Right lung (tissue), 5 donors: ENCODE results near the gene TAF4B. TPM values are rescaled to one million over a fixed set of nuclear protein-coding genes. Genes with fewer than 3 reads are reported as not detected.
A peak's percentile ranks its signal among the peaks of the same experiment; 100 is the strongest.
"Not testable (repeated sequence)": the region's sequence is repeated elsewhere in the genome, so short reads cannot be mapped to it uniquely, and the experiment has no call there.

Source experiments
- DNase-seq, 2 donors: peaks; one replicate each; pipeline ENCODE4 v3.0.0-alpha.2; 2013
- polyA plus RNA-seq, 5 donors: library from polyadenylated mRNA; unstranded; fragments of 120-200 nt; gene quantifications; one replicate each; pipeline versions ENCODE4 v1.2.1 to v1.2.3, GENCODE V29; 2013; ENCODE audit warnings: inconsistent platforms in 1 of 5, low replicate concordance in 1 of 5; ENCODE audit not compliant: insufficient read length in 5 of 5, insufficient read depth in 1 of 5

Gene TAF4B
- polyA plus RNA-seq, 5 donors, result 3.0 to 4.8 (median 4.5) TPM

DNA sequence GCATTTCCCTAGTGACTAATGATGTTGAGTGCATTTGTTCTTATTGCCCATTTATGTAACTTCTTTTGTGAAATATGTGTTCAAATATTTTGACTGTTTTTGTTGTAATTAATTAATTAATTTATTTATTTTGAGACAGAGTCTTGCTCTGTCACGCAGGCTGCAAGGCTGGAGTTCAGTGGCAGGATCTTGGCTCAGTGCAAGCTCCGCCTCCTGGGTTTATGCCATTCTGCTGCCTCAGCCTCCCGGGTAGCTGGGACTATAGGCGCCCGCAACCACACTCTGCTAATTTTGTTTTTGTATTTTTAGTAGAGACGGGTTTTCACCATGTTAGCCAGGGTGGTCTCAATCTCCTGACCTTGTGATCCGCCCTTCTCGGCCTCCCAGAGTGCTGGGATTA is 71.9 kb downstream of the TAF4B start:
- no peak for DNase-seq

DNA sequence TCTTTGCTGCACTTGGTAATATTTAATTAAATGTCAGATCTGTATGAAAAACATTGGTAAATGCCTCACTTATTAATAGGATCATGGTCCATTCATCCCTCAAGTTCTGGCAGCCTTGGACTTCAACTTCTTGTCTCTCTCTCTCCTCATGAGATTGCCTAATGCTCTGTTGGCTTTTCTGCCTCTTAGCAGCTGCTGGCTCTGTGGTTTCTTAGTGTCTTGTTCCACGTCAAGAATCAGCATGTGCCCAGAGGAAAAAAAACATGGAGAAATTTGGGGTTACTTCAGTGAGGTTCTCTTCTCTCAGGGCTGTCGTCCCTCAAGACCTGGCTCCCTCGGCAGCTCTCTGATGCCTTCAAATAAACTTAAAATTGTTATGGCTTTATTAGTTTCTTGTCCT is 75.4 kb downstream of the TAF4B start:
- DNase-seq, result no peak

DNA sequence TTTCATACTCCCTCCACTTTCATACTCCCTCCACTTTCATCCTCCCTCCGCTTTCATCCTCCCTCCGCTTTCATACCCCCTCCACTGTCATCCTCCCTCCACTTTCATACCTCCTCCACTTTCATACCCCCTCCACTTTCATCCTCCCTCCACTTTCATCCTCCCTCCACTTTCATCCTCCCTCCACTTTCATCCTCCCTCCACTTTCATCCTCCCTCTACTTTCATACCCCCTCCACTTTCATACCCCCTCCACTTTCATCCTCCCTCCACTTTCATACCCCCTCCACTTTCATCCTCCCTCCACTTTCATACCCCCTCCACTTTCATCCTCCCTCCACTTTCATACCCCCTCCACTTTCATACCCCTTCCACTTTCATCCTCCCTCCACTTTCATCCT is 77.0 kb downstream of the TAF4B start:
- not testable (repeated sequence) for DNase-seq

GRCh38 chr18:26304511-26304910 is 78.3 kb downstream of the TAF4B start:
- no peak for DNase-seq

- DNase-seq, result peak; percentile 25 to 47
These were observed 81.0 kb downstream of the TAF4B start for GRCh38 chr18:26307161-26307773.

DNA sequence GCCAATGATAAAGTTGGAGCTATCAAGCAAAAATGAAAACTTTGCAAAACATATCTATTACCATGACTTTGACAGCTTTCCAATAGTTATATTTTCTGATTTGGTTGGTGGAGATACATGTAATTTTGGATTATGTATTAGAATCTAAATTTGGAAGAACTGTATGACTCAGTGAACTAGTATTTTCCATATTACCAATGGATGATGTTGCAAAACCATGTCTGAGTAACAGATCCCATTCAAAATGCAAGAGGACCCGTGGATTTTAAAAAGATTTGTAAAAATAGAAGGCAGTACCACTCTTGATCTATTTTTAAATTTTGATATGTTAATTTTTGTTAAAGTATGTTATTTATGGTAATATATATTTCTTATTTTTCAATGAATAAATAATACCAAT is 83.0 kb downstream of the TAF4B start:
- no peak for DNase-seq

- DNase-seq, result no peak
These were observed 86.0 kb downstream of the TAF4B start for GRCh38 chr18:26312199-26312598.

GRCh38 chr18:26317398-26317797 is 91.2 kb downstream of the TAF4B start:
- DNase-seq, result no peak

DNA sequence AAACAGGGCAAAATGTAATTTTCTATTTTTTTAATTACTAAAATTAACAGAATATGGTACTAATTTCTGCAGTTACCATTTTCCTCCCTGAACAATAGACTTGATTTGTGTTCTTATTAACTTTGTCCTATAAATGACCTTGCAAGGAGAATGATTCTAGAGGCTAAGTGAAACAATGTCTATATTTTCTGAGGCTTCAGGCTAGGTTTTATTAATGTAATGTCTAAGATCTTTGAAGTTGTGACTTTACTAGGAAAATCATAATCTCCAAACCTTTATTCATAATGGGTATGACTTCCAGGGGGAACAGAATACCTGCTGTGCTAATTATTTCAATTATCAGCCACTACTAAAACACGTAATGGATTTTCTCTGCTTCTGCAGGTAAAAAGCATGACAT is 94.4 kb downstream of the TAF4B start:
- DNase-seq, result no peak

DNA sequence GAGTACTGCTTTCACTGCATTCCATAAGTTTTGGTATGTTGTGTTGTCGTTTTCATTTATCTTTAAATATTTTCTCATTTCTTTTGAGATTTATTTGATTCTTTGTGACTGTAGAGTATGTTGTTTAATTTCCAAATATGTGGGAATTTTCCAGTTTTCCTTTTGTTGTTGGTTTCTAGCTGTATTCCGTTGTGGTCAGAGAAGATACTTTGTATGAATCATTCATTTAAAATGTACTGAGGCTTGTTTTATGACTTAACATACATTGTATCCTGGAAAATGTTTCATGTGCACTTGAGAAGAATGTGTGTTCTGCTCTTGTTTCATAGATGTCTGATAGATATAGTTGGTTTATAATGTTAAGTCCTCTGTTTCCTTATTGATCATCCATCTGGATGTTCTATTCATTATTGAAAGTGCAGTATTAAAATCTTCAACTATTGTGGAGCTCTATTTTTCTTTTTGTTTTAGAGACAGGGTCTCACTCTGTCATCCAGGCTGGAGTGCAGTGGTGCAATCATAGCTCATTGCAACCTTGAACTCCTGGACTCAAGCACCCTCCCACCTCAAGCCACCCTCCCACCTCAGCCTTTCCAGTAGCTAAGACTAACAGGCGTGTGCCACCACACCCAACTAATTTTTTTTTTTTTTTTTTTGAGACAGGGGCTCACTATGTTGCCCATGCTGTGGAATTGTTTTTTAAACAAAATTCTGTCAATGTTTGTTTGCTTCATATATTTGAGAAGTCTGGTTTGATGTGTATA is 96.8 kb downstream of the TAF4B start:
- no peak for DNase-seq

DNA sequence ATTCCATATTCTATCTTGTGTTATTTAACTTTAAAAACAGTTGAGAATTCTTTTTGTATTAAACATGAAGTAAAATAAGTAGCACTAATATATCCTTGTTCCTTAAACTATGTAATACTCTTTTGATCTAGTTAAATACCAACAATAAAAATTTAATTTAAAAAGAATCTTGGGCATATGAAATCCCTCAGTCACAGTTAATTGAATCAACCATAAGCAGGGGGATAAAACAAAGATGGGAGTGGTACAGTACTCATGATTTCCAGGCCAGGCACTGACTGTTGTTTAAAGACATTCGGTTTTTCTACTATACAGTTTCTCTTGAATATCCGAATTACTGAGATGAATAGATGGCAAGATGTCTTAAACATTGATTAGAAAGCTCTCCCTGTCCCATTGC is 99.5 kb downstream of the TAF4B start:
- DNase-seq, result peak in 1 of 2 donors; percentile 33

DNA sequence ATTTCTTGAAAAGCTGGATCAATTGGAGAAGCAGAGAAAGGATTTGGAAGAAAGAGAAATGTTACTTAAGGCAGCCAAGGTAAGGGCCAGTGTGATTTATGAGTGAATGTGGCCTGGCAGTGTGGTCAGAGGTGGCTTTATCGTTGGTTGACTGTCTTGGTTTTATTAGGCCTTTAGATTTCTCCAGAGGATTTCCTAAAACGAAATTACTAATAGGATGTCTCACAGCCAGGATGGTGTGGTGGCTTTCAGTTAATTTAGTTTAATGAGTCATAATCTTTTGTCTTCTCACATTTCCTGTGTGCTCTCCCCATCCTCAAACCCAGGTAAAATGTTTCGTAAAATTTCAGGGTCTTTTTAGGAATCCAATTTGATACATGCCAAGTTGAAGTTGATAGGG is 100.8 kb downstream of the TAF4B start:
- no peak for DNase-seq

- DNase-seq, result no peak
These were observed 106.7 kb downstream of the TAF4B start for GRCh38 chr18:26332991-26333390.

DNA sequence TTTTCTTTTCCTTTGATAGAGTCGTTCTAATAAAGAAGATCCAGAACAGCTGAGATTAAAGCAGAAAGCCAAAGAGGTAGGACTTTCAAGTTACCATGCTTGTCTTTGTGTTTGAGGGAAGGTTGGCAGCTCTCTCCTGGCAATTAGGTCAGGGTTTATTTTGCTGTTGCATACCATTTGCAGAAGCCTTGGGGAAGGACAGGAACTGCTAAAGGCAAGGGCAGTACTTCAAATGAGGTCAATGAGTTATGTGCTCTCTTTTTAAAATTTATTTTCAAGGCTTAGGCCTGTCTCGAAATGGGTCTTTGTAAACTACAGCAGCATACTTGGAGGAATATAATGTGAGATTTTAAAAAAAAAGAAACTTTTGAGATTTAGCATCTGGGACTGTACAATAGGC is 108.9 kb downstream of the TAF4B start:
- no peak for DNase-seq

DNA sequence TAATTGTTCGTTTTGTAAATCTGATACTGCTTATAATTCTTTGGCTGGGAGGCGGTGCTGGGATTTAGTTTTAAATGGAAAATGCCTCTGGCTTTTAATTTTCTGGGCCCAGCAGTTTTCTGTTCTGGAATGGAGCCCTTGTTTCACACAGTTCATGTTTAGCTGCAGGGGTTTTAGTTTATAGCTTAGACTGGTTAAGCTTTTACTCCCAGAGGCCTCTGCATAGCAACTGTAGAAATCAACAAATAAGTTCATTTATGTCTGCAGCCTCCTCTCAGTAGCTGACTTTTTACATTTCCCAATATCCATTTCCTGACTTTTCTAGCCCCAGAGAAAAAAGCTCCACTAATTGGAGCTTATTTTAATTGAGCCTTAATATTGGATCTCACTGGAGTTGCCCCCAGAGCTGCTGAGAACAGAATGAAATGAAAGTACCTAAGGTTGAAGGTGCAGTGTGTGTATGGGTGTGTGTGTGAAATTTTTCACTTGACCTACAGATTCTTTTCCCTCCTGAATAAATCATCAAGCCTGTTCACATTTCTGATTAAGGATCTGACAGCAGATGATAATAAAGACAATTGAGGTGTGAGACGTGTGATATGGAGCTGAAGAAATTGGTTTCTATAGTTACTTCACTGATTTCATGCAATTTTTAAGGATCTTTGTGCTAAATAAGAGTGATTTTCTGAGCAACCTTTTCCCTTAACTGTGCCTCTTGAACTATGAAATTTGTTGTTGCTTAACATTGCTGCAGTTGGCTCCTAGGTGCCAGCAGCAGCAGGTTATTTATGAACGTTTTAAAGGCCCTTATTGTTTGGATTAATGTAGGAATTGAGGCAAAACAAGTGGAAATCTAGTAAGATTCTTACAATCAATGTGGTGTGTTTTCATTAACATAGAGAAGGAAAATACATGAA is 109.6 kb downstream of the TAF4B start:
- peak; percentile 31 to 56 for DNase-seq

DNA sequence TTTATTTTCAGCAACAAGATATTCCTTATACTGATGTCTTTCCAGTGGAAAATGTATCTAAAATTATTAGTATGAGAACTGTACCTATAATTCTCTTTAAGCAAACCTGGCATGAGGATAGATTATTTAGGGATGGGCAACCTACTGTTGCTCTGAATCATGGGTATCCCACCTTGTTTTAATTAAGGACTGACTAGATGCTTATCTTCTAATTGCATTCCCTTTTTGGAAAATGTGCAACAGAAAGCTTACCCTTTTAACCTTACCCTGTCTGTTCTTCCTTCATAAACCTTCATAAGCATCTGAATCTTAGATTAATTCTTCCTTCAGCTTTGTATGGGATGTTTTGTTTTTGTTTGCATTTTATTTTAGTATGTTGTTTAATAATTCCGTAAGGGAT is 110.3 kb downstream of the TAF4B start:
- DNase-seq, result no peak

DNA sequence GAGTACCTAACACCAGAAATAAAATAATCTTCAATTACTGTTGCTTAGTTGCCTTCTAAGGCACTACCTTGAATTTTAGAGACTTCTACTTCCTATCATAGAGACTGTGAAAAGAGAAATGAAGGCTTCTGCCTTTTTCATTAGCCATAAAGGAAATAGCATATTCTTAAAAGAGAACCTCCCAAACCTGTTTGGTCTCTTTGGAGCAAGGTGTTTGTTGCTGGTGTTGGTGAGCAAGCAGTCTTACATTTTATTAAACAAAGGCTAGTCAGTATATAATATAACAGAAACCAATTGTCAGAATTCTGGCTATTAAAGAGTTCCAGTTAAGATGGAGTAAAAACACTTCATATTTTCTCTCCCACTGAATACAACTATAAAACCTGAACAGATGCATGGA is 116.4 kb downstream of the TAF4B start:
- no peak for DNase-seq

GRCh38 chr18:26350961-26351360 is 124.7 kb downstream of the TAF4B start:
- no peak for DNase-seq

- DNase-seq, result no peak
These were observed 130.0 kb downstream of the TAF4B start for GRCh38 chr18:26356045-26356785.

- no peak for DNase-seq
These were observed 131.7 kb downstream of the TAF4B start for GRCh38 chr18:26357960-26358359.

- DNase-seq, result no peak
These were observed 135.8 kb downstream of the TAF4B start for GRCh38 chr18:26362021-26362420.

GRCh38 chr18:26367425-26367824 is 141.2 kb downstream of the TAF4B start:
- DNase-seq, result no peak
